Activated T-cell treated with anti-CD3 and anti-CD28 coated beads, Interleukin-2, amount 50 U/mL, for 1 hour (primary cell): ENCODE measurements around the gene PAK1IP1.
A peak's percentile ranks its signal among the peaks of the same experiment; 100 is the strongest.
"Not testable (repeated sequence)": the region's sequence is repeated elsewhere in the genome, so short reads cannot be mapped to it uniquely, and the experiment has no call there.

Source experiments
- DNase-seq: peaks from one replicate; pipeline ENCODE4 v3.0.0-alpha.2; 2020

The PAK1IP1 gene

DNA sequence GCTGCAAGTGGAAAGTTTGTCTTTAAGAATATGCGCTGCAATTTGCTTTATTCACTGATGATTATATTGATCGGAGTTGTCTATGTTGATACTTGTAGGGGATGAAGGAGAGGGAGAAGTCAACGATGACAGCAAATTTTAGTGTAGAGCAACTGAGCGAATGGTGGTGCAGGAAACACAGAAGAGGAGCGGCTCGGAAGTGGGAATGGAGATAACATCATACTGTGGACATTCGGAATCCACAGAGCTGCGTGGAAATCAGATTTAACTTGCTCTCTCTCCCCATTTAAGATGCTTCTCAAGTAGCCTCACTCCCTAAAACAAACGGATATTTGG is 52.1 kb downstream of the PAK1IP1 start:
- no peak for DNase-seq

- DNase-seq, result peak; percentile 100
Measured at GRCh38 chr6:10747251-10747972, 52.6 kb downstream of the PAK1IP1 start, which contains the start of gene TMEM14B. Gene TMEM14B (plus strand): TSS chr6:10747805. CDS start chr6:10749246, 1,441 bp downstream.

- no peak for DNase-seq
Measured at GRCh38 chr6:10749734-10750133, 55.0 kb downstream of the PAK1IP1 start.

- DNase-seq, result not testable (repeated sequence)
Measured at GRCh38 chr6:10750568-10750967, 55.8 kb downstream of the PAK1IP1 start.

- not testable (repeated sequence) for DNase-seq
Measured at GRCh38 chr6:10751757-10752156, 57.0 kb downstream of the PAK1IP1 start.

DNA sequence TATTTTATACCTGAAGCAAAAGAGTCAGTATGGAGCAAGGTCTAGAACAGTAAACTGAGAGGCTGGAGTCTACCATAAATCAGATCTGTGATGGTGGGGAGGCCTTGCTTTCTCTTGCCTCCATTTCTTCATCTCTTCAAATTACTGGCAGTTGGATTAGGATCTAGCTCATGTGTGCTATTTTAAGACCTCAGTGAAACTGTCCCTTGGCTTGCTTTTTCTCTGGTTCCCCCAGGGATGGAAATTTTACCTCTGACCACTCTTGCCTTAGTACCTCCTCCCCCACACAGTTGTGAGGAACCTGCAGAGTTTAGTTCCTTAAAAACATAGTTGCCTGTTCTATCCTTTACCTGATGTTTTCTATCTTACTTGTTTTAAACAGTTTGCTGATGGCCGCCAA is 61.3 kb downstream of the PAK1IP1 start:
- no peak for DNase-seq
